HG03060 (cell line): ENCODE results near the gene POLR1H.
"Not testable (repeated sequence)": the region's sequence is repeated elsewhere in the genome, so short reads cannot be mapped to it uniquely, and the experiment has no call there.

ENCODE experiments used
- ATAC-seq: cut with Tn5 transposase; IDR thresholded peaks from one replicate; pipeline ENCODE4 v1.9.1; 2021; ENCODE audit warnings: low read depth, moderate number of reproducible peaks; ENCODE audit not compliant: unreplicated experiment

POLR1H gene, protein sequence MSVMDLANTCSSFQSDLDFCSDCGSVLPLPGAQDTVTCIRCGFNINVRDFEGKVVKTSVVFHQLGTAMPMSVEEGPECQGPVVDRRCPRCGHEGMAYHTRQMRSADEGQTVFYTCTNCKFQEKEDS

DNA sequence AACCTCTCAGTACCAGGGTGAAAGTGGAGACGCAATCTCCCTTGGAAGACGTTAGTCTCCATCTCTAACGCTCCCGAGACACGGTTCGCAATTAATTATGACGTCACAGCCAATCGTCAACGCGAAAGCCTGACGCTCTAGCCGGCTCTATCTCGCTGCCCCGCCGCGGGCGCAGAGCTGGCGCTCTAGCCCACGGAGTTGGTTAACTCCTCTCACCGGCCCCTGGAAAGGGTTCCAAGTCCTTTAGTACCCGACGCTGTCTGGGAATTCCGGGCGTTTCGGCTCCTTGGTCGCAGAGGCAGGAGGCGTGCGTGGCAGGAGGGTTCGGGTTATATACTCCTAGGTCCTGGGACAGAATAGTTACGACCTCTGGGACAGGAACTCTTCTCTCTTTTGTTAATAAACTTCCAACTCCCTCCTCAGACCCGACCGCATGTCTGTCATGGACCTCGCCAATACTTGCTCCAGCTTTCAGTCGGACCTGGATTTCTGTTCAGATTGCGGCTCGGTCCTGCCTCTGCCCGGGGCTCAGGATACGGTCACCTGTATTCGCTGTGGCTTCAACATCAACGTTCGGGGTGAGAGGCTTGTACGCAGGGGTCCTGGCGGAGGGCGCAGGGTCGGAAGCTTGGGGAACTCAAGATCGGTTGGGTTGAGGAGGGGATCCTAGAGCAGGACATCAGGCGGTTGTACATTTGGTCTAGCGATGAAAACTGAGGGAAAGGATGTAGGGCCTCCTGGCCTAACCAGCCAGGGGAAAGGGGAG is at the start of gene POLR1H:
Gene POLR1H, plus strand, starts transcription at position 174 of the 766 bp plus-strand sequence. Its CDS starts 260 bp downstream, at position 434.
- peak; percentile 88 for ATAC-seq

DNA sequence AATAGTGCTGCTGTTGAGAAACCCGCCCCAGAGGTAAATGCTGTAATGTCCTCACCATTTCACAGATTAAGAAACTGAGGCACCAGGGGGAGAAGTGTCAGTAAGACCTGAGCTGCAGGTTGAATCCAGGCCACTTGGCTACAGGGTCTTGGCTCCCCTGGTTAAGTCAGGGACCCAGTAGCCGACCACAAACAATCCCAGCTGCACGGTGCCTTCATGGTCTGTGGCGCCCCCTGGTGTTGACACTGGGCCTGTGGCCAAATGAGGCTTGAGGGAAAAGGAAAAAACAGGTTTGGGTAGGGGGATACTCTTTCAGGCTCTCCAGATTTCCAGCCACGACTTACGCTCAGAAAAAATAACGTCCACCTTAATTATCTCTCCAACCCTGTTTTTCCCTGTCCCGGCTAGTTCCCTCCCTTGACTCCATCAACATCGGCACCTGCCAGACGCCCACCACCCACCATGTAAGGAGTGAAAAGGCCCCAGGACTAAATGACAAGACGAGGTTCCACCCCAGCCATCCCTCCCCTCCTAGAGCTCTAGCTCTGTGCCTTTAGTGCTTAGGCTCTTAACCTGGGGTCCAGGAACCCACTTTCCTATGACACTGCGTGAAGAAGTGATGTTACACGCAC is 47.7 kb upstream of the POLR1H start:
- no peak for ATAC-seq

DNA sequence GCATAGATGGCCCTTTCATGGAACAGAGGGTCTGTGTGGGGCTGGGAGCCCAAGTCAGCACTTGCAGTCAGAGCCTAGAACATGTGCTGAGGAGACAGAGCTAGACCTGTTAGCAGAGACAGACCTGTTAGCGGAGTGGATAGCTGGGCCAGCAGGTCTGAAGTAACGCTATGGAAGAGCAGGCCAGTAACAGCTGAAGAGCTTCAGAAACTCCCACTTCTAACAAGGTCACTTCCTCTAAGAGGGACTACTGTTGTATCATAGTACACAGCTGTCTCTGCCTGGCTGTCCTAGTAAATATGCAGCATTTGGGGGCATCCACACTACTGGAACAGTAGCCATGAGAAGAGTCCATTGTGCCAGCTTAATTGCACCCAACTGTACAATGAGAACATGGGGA is 41.2 kb upstream of the POLR1H start:
- ATAC-seq = no peak

DNA sequence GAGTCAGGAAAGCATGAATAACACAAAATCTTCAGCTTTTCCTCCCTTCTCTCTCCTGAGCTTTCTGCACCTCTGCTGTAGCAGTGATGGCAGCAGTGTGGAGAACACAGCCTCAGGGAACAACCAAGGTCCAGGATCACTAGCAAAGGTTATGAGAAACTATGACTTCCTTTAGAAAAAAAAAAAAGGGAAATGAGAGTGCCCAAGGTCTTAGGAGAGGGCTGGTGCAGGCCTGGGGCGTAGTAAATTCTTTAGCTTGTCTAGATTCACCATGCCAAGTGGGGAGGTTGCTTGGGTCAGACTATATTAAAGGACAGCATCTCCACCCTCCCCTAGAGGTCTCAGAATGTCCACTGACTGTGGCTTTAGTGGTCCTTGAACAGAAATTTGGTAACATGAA is 40.4 kb upstream of the POLR1H start:
- no peak for ATAC-seq

DNA sequence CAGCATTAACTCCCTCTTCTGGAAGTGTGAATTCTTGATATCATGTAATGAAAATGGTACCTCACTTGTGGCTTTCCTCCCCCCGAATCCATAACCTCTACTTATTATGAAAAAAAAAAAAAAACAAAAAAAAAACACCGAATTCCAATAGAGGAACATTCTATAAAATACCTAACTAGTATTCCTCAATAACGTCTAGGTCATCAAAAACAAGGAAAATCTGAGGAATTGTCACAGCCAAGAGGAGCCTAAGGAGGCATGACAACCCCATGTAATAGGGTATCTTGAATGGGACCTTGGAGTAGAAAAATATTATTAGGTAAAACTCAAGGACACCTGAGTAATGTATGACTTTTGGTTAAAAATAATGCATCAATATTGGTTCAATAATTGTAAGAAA is 38.9 kb upstream of the POLR1H start:
- no peak for ATAC-seq

DNA sequence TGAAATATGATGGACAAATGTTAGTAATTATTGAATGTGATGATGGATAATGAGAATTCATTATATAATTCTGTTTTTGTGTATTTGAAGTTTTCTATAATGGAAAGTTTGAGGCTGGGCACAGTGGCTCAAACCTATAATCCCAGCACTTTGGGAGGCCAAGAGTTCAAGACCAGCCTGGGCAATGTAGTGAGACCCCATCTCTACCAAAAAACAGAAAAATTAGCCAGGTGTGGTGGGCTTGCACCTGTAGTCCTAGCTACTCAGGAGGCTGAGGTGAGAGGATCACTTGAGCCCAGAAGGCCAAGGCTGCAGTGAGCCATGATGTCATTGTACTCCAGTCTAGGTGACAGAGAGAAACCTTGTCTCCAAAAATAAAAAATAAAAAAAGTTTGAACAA is 38.4 kb upstream of the POLR1H start:
- not testable (repeated sequence) for ATAC-seq

- ATAC-seq = no peak
These were observed 35.9 kb upstream of the POLR1H start for GRCh38 chr6:30025186-30025585.

DNA sequence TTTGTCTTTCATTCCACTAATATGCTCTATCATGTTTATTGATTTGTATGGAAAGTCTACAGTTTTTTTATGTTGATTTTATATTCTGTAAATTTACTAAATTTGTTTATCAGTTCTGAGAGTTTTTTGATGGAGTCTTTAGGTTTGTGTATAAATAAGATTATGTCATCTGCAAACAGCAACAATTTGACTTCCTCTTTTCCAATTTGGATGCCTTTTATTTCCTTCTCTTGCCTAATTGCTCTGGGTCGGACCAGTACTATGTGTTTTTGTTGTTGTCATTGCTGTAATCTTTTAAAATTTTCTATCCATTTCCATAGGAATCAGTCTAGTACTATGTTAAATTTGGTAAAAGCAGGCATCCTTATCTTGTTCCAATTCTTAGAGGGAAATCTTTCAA is 31.5 kb upstream of the POLR1H start:
- ATAC-seq = no peak

GRCh38 chr6:30031381-30031780 is 29.7 kb upstream of the POLR1H start:
- ATAC-seq = no peak

DNA sequence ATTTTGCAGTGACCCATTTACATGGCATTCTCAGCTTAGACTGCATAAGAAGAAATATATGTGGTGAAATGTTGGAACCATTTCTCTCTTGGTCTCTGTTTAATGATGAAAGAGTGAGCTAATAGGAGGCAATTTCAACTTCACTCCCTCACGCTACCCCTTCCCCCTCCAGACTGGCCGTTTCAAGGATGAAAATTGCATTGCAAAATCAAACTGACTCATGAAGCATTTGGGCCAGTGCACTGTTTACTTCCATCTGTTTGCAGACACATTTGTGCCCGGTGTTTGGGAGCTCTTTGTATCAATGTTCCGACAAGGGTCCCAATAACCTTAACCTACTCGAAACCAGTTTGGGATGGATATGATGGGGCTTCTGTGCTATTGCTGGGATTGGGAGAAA is 27.6 kb upstream of the POLR1H start:
- ATAC-seq = not testable (repeated sequence)

DNA sequence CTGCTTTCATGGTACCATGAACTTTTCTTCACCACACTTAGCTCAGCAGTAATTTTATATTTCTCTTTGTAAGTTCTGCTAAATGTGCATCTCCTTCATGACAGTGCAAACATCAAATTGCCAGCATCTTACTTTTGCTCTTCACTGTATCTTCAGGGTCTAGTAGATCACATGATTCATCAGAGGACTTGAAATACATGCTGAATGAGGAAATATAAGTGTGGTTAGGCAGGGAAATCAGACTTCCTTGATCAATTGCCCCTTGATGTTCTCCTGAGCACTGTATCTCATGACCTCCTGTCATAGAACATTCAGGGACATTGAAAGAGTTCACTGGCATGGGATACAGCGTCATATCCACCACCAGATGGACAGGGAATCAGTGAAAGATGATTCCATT is 25.3 kb upstream of the POLR1H start:
- no peak for ATAC-seq

DNA sequence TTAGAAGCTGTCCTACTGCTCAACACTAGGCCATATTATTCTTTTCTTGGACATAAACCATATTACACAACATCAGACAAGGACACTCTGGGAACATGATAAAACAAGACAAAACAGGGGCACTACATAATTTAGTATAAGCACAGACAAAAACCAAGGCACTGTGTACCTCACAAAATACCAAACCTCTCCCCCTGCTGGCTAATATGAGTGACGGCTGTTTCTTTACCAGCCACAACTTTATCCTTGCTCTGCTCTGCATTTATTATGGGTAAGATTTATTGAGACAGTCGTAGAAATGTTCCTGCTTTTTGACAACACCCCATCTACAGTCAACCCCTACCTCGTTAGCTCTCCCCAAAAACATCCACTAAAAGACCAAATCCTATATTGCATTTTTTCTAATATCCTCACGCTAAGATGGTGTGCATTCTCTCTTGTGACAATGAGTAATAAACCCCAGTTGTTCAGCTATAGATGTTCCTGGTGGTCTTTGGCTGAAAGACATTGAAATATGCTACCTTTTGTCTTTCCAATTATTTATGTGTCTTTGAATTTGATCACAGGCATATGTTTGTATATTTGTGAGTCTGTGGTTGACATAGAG is 23.8 kb upstream of the POLR1H start:
- no peak for ATAC-seq

- no peak for ATAC-seq
These were observed 19.8 kb upstream of the POLR1H start for GRCh38 chr6:30041221-30041620.

DNA sequence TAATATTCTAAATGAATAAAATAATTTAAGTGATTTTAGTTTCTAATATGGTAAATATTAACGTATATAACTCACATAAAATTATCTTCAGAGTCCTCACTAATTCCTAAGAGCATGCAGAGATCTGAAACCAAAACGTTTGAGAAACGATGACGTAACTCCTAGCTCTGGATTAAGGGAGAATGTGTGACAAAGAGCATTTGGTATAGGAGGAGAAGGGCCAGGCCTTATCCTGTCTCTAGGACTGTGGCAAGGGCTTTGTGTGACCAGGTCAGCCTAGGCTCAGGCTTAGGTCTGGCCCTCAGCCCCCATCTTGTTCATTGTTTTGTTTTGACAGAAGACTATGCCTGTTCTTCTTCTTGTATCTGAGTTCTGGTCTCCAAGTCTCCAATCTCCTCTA is 19.2 kb upstream of the POLR1H start:
- no peak for ATAC-seq

DNA sequence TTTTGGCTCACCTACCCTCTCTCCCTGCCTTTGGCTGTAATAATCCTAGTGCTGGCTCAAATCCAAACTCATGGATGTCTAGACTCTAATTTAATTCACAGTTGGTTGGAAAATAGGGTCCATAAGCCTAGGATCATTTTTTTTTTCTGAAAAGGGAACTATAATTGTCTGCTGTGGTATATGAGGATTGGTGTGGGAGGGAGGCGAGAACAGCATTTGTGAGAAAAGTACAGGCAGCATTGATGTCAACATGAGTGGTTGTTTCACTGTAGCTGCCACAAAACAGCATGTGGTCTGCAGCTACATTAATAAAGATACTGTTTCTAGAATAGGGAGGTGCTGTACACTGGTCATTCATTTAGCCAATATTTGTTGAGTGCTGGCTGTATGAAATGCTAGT is 18.6 kb upstream of the POLR1H start:
- ATAC-seq = no peak

DNA sequence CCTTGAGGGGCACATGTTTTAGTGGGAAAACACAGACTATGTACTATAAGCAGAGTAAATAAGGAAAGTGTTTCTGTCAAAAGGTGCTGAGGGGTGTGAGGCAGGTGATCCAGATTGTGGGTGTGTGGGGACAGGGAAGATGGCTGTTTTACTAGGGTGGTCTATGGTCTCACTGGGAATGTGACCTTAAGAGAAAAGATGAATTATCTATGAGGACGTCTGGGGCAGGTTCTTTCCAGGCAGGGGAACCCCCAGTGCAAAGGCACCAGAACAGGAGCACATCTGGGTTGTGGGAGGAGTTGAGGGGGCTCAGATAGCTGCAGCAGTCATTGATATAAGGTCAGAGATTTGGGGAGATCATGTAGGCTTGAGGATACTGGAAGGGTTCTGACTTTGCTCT is 18.2 kb upstream of the POLR1H start:
- no peak for ATAC-seq

GRCh38 chr6:30043744-30044143 is 17.3 kb upstream of the POLR1H start:
- no peak for ATAC-seq

DNA sequence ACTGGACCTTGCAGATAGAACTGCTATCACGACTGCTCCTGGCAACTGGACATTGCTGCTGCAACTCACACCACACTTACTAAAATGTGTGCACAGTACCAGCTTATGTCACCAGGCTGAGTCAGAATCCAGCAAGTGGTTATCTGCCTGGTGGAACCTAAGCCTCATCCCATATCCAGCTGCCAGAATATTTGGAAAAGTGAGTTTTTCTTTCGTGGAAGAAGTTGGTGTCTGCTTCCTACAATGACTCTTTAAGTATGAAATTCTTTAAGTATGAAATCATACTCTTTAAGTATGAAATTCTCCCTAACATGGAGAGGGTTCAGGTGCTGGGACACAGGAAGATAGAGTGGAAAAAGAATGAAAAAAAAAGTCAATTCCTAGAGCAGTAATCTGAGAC is 16.4 kb upstream of the POLR1H start:
- ATAC-seq = no peak

- no peak for ATAC-seq
These were observed 13.8 kb upstream of the POLR1H start for GRCh38 chr6:30047220-30047619.

DNA sequence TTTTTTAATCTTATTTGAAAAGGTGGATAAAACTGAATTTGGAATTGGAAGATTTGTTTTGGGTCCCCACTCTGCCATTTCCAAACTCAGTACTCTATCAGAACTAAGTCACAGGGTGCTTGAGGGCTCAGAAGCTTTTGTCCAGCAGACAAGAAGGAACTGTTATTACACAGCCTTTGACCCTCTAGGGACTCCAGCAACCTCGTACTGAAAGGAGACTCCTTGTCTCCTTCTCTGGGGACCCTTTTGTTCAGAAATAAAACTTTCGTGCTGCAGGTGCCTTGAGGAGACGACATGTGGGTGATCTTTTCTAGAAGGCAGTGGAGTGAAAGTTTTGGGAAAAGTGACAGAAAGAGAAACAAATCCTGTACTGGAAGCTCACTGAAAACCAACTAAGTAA is 7.4 kb upstream of the POLR1H start:
- ATAC-seq = no peak

DNA sequence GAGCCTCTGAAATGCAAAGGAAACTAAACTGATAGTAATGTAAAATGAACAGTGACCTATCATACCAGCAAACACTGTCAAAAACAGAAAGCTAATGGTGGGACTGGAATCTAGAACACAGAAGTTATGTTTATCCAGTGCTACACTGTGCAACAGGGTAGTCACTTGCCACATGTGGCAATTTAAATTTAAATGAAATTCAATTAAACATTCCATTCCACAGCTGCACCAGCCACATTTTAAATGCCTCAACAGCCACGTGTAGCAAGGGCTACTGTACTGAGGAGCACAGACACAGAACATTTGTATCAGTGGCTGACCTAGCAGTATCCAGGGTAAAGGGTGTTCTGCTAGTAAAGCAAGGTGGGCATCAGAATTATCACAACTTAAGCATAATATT is 5.6 kb upstream of the POLR1H start:
- ATAC-seq = no peak
